Osteocyte (in vitro differentiated cells): Measurements from ENCODE around the gene TENT5C. TPM values are rescaled to one million over a fixed set of nuclear protein-coding genes. Genes with fewer than 3 reads are reported as not detected.

Source experiments
- DNase-seq: peaks from one replicate; pipeline ENCODE4 v3.0.0; 2021; ENCODE audit warnings: mixed read lengths; ENCODE audit not compliant: unreplicated experiment; ENCODE audit errors: extremely low spot score
- H3K27ac Mint-ChIP-seq: one replicate; pipeline ENCODE4 v1.8.0; 2021; ENCODE audit warnings: mild to moderate bottlenecking, mixed read lengths; ENCODE audit not compliant: unreplicated experiment
- H3K27me3 Mint-ChIP-seq: one replicate; pipeline ENCODE4 v1.8.0; 2021; ENCODE audit warnings: mixed read lengths; ENCODE audit not compliant: unreplicated experiment
- H3K36me3 Mint-ChIP-seq: one replicate; pipeline ENCODE4 v1.8.0; 2021; ENCODE audit warnings: mixed read lengths; ENCODE audit not compliant: unreplicated experiment
- H3K4me1 Mint-ChIP-seq: one replicate; pipeline ENCODE4 v1.8.0; 2021; ENCODE audit warnings: mixed read lengths; ENCODE audit not compliant: unreplicated experiment
- H3K4me3 Mint-ChIP-seq: one replicate; pipeline ENCODE4 v1.8.0; 2021; ENCODE audit warnings: mild to moderate bottlenecking, moderate library complexity, mixed read lengths; ENCODE audit not compliant: unreplicated experiment
- H3K9me3 Mint-ChIP-seq: one replicate; pipeline ENCODE4 v1.8.0; 2021; ENCODE audit warnings: mixed read lengths; ENCODE audit not compliant: unreplicated experiment
- total RNA-seq: library from RNA; stranded (reverse); gene quantifications from 2 replicates; pipeline ENCODE4 v1.2.1, GENCODE V29; 2021
- TF ChIP-seq, protein P1 (sequence below): fragments of 200-600 bp; sonication (generic); IDR thresholded peaks from 2 replicates; pipeline ENCODE4 v1.5.0; 2021; ENCODE audit warnings: antibody characterized with exemption, mild to moderate bottlenecking, moderate library complexity

The TENT5C gene
- total RNA-seq, 1 donor from 2014 or later, result 0.08 TPM

DNA sequence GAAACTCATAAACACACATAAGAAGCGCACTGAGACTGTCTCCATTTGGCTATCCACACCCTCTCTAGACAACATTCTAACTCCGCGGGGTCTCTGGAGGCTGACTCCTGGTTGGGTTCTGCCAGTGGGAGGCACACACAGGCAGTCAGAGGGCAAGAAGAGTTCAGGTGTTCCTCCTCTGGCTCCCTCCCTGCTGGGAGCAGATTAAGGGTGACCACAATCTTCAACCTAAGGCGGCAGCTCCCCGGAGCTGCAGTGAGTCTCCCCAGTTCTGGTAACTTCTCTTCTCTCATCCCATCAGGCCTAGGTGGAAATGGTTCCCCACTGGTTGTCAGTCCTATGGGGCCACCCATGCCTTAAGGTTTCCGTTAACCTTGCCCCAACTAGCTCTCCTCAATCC, 7.4 kb upstream of the TENT5C start:
- H3K27me3 Mint-ChIP-seq, result peaks cover 38% of the 10 kb centered on the region
- no peak overlapping the region for H3K27ac Mint-ChIP-seq
- no peaks in the 10 kb centered on the region for H3K9me3 Mint-ChIP-seq
- TF ChIP-seq, protein P1, sequence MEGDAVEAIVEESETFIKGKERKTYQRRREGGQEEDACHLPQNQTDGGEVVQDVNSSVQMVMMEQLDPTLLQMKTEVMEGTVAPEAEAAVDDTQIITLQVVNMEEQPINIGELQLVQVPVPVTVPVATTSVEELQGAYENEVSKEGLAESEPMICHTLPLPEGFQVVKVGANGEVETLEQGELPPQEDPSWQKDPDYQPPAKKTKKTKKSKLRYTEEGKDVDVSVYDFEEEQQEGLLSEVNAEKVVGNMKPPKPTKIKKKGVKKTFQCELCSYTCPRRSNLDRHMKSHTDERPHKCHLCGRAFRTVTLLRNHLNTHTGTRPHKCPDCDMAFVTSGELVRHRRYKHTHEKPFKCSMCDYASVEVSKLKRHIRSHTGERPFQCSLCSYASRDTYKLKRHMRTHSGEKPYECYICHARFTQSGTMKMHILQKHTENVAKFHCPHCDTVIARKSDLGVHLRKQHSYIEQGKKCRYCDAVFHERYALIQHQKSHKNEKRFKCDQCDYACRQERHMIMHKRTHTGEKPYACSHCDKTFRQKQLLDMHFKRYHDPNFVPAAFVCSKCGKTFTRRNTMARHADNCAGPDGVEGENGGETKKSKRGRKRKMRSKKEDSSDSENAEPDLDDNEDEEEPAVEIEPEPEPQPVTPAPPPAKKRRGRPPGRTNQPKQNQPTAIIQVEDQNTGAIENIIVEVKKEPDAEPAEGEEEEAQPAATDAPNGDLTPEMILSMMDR, result no peak
- H3K36me3 Mint-ChIP-seq, result no peaks in the 10 kb centered on the region
- no peak overlapping the region for H3K4me3 Mint-ChIP-seq
- DNase-seq, result no peak
- no peaks in the 10 kb centered on the region for H3K4me1 Mint-ChIP-seq

DNA sequence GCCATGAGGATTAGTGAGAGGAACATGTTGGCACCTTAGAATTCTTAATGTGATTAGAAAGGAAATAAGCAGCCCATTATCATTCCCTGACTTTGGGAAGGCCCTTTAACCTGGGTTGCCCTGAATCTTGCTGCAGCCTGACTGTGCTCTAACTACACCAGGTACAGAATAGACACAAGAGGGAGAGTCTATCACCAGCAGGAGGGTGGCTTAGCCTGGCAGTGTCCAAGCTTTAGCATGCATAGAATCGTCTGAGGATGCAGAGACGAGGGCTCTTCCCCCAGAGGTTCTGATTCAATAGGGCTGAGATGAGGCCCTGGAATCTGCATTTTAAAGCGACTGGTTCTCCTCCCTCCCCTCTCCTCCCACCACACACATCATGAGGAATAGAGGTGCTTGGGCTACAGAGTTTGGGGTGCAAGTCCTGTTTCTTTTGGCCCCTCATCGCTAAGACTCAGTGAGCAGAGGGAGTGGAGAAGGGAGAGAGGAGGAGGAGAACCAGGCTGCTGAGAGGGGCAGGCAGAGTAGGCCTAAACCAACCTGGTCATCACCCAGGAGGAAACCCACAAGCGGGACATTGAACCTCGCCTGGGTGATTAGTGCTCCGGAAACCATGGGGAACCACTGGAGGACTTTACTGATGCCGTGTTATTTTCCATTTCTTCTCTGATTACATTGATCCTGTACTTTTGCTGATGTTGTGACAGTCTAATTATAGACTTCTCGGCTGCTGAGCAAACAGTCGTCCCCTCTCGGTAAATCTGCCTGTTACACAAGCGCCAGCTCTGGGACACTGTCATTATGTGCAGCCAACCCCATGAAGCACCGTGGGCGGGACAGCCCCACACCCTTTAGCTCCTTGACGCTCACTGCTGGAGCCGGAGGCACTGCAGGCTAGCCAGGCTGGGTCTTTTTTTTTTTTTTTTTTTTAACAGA, 6.3 kb upstream of the TENT5C start:
- DNase-seq, result no peak
- Mint-ChIP-seq H3K36me3 (no peaks in the 10 kb centered on the region), H3K4me1 (peaks cover under 1% of the 10 kb centered on the region), H3K4me3 (no peak overlapping the region), H3K27ac (no peak overlapping the region), H3K27me3 (peaks cover 49% of the 10 kb centered on the region), H3K9me3 (no peaks in the 10 kb centered on the region)
- TF ChIP-seq, protein P1, result no peak

DNA sequence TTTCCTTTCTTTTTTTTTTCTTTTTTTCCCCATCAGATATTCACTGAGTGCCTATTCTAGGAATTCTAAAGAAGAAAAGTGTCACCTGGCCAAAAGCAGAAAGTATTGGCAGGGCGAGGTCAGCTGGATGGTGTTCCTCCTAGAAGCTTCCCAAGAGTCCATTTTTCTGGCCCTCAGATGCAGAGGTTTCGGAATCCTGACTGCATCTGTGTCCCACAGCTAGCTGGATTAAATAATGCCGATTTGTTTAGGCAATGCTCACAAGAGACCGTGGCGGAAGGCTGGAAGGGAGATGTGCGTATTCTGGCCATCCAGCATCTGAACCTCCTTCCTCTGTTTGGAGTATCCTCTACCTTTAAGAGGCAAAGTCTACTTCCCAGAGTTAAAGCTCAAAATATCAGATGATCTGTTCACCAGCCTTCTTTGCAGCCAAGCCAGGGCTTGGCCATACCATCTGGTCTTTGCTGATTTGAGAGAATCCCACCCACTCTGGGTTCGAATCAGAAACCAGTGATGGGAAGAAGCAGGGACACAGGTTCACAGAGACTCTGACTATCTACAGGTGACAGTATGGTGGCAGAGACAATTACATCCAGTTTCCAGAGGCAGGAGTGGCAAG, 5.4 kb upstream of the TENT5C start:
- TF ChIP-seq, protein P1, result no peak
- Mint-ChIP-seq H3K9me3 (no peaks in the 10 kb centered on the region), H3K36me3 (no peaks in the 10 kb centered on the region), H3K4me1 (peaks cover 4% of the 10 kb centered on the region), H3K4me3 (no peak overlapping the region), H3K27ac (no peak overlapping the region), H3K27me3 (peaks cover 52% of the 10 kb centered on the region)
- no peak for DNase-seq

DNA sequence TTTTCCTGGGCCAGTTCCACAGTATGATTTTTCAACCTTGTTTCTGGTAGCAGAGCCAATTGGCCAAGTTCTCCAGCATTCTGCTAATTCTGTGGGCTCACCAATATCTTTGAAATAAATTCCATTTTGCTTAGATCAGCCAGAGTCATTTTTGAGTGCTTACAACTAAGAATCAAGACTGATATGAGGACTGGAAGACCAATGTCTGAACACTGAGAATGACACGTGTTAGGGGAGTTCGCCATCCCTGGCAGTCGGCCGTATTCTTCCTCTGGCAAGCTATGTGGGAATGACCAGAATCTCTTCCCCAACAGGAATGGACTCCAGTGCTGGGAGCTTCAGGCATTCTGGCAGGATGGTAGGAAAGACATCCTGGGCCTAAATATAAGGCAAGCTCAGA, 4.9 kb upstream of the TENT5C start:
- peaks cover 52% of the 10 kb centered on the region for H3K27me3 Mint-ChIP-seq
- DNase-seq, result no peak
- TF ChIP-seq, protein P1, result no peak
- peaks cover 5% of the 10 kb centered on the region for H3K4me1 Mint-ChIP-seq
- no peaks in the 10 kb centered on the region for H3K9me3 Mint-ChIP-seq
- H3K27ac Mint-ChIP-seq, result no peak overlapping the region
- H3K4me3 Mint-ChIP-seq, result no peak overlapping the region
- no peaks in the 10 kb centered on the region for H3K36me3 Mint-ChIP-seq

DNA sequence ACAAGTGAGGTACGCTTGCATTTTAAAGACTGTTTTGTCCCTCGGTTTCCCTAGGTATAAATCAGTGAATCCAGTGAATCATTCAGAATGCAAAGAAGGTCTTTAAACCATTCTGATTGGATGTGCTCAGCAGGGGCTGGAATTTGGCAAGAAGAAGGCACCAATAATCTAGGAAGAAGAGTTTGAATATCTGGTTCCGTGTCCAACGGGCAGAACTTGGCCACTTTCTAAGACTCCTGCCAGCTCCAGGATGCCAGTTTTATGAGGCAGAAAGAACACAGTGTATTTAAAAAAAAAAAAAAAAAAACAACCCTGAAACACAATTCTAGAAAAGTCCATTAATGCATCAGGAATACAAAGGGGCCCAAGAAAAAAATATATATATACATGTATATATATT, 3.0 kb upstream of the TENT5C start:
- TF ChIP-seq, protein P1, result no peak
- H3K27ac Mint-ChIP-seq, result no peak overlapping the region

More for the DNA sequence above, 3.0 kb upstream of the TENT5C start:
- H3K4me1 Mint-ChIP-seq, result peaks cover 11% of the 10 kb centered on the region
- no peak overlapping the region for H3K4me3 Mint-ChIP-seq
- H3K27me3 Mint-ChIP-seq, result peaks cover 57% of the 10 kb centered on the region
- no peak for DNase-seq
- H3K9me3 Mint-ChIP-seq, result no peaks in the 10 kb centered on the region
- no peaks in the 10 kb centered on the region for H3K36me3 Mint-ChIP-seq
